Stimulated activated CD8-positive, alpha-beta memory T cell treated with anti-CD3 and anti-CD28 coated beads, Interleukin-2, amount 100 ng/mL, for 1 hour (primary cell): ENCODE results near the gene CD69.

Experiments used
- DNase-seq, 2 donors: peaks; one replicate each; pipeline ENCODE4 v3.0.0-alpha.2; 2020; ENCODE audit warnings: low read depth in 2 of 2

CD69 gene

DNA sequence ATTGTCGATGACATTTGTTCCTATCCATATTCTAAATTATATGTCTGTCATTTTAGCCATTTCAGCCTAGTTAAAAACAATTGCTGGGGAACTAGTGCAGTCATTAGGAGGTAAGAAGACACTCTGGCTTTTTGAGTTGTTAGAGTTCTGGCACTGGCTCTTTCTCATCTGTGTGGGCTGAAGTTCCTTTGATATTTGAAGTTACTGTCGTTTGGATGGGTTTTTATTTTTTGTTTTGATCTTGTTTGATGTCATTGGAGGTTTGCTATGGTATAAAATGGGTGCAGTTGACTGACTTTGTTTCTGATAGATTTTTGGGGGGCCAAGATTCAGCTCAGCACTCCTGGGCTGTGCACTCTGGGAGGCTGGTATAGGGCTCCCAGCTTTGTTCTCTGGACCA is 20.7 kb upstream of the CD69 start:
- DNase-seq = no peak

DNA sequence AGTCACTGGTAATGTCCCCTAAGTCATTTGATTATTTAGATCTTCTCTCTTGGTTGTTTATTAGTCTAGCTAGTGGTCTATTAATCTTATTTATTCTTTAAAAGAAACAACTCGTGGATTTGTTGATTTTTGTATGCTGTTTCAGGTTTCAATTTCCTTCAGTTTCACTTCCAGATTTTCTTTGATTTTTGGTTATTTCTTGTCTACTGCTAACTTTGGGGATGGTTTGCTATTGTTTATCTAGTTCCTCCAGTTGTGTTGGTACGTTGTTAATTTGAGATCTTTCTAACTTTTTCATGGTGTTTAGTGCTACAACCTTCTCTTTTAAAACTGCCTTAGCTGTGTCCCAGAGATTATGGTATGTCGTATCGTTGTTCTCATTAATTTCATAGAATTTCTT is 18.5 kb upstream of the CD69 start:
- DNase-seq = no peak

DNA sequence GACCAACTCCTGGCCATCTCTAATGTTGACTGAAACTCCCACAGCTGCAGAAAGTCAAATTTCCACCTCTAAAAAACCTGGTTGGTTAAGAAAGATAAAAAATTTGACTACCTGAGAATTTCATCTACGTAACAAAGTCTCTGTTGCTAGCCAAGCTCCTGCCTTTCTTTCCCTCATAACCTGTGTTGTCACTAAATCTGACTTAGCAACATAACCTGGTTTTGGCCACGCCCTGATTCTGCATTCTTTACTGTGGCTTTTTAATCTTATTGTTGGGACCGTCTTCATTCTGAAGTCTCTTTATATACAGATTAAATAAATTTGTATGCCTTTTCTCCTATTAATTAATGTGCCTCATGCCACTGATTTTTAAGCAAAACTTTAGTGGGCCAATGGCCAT is 16.1 kb upstream of the CD69 start:
- DNase-seq = no peak

DNA sequence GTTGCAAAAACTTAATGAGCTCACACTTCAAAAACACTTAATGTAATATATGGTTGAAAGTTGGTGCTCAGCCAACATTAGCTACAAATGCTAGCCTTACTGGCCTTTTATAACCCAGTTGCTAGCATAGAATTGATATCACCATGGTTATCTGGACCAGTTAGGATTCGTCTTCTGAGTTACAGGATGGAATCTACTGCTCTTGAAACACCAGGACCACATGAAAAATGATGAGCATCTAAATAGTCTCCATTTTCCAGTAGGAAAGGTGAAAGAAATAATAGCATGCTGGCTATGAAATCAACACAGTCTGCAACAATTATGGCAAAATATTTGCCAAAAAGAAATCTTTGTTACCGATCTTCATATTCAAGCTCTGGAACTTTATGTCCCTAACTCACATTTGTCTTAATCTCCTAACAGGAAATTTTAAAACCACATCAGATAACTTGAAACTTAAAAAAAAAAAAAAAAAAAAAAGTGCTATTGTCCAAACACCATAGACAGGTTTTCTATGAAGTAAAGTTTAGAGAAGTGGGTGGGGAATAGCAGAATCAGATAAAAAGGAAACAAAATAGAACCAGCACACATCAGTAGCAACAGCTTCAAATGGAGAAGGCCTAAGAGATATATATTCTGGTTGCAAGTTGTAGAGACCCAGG is 12.6 kb upstream of the CD69 start:
- DNase-seq = no peak

DNA sequence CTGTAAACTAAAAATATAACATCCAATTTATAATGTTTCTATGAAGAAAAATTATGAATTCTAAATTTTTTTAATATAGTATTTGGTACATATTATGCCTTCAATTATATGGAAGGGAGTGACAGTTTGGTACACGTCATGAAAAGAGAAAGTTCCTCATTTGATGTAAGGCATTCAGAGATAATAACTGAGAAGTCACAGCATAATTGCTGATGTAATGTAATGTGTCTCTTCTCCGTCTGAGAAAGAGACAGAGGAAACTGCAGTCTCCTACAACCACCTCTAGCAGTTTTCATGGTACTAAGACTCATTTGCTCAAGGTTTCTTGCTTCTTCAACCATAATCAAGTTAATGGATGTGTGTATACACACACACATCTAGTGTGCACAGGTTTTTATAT is 2.3 kb upstream of the CD69 start:
- DNase-seq = no peak

DNA sequence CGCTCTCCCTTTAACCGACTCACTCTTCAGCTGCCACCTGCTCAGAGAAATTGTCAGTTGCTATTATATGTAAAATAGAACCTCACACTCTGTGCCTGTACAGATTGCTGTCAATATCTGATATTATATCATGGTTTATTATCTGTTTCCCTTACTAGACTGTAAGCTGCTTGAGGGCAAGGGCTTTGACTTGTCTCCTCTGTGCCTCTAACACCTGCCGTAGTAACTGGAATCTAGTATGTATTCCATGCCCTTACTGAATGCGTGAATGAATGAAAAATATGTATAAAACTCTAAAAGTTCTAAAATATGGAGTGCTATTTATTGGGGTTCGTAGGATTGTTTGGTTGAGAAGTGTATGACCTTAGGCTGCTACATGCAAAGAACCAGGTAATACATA is 1.7 kb upstream of the CD69 start:
- DNase-seq = no peak

DNA sequence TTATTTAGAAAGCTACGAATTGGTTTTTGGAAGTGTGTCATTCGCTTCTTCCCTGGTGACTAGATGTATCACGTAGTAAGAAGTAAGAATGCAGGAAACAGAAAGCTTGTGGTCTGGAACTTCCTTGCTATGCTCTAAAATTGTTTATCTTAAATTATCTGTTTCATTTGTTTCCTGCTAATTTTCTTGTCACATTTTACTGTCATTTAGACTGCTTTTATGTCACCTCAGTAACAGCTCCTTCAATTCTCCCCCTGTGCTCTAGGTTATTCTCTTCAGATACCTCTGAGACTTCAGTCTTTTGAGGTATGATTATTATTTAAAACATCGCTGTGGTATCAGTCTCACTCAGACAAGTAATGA is 699 bp upstream of the CD69 start:
- no peak for DNase-seq

DNA sequence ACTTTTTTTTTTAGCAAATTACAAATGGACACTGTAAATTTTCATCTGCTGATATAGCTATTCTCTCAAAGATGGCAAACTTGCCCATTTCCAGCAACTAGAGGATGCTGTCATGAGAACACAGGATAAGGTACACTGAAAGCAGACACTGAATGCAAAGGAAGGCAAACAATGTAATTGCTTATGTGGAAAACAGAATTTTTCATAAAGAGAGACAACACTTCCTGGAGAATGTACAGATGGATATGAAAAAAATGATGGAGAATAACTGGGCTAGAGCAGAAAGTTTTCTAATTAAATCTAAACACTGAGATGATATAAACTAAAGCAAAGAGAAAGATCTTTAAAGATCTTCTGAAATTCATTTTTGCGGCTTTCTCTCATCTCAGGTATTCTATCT is 581 bp downstream of the CD69 start:
- no peak for DNase-seq

DNA sequence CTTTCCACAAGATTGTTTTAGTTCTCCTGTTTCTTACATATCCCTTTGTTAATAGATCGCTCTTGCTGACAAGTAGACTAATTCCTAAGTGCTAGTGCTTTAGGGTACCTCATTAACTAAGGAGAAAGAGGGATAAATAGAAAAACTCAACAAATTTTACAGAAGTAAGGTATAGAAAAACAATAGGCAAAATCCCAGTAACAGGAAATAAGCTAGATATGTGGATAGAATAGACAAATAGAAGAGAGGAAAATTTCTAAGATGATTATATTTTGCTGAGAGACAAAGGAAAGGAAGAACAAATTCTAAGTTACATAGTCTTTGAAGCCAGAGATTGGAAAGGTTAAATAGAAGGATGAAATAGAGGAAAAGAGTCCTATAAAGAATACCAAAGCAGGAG is 1.0 kb downstream of the CD69 start:
- DNase-seq = no peak

DNA sequence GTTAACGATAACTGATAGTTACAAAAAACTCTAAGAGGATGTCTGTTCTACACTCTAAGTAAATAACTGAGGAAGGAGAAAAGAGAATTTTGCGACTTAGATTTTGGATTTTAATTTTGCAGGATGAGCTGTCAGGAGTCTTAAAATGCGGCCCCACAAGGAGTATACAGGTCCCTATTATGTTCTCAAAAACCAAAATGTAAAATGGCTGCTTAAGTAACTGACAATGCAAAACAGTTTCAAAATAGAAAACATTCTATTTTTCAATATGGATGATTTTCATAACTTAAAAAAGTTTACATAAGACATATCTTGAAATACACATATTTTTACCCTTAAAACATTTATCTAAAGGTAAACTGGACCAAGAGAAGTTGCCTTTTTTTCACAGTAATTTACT is 2.6 kb downstream of the CD69 start:
- DNase-seq = no peak

DNA sequence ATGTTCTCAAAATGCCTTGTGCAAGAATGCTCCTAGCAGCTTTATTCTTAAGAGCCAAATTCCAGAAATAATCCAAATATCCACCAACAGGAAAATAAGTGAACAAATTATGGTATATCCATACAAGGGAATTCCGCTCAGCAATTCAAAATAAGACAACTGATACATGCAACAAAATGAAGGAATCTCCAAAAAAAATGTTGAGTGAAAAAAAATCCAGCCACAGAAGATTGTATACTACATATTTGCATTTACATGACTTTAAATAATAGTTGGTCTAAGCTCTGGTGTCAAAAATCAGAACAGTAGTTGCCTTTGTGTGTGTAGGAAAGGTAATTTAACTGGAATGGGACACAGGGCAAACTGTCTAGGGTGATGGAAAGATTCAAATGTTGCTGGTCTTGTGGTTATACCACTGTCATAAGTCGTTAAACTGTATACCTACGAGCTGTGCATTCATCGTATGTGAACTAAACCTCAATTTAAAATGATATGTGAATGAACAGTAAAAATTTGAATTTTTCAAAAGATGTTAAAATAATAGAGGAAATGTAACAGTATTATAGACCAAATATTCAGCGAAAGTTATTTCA is 3.2 kb downstream of the CD69 start:
- DNase-seq = no peak

DNA sequence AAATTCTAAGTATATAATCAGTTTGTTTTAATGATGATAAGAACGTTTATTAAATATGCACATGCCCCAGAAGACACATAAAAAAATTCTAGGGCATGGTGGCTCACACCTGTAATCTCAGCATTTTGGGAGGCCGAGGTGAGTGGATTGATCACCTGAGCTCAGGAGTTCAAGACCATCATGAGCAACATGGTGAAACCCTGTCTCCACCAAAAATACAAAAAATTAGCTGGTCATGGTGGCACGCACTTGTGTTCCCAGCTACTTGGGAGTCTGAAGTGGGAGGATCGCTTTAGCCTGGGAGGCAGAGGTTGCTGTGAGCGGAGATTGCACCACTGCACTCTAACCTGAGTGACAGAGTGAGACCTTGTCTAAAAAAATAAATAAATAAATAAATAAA is 4.0 kb downstream of the CD69 start:
- DNase-seq = no peak

DNA sequence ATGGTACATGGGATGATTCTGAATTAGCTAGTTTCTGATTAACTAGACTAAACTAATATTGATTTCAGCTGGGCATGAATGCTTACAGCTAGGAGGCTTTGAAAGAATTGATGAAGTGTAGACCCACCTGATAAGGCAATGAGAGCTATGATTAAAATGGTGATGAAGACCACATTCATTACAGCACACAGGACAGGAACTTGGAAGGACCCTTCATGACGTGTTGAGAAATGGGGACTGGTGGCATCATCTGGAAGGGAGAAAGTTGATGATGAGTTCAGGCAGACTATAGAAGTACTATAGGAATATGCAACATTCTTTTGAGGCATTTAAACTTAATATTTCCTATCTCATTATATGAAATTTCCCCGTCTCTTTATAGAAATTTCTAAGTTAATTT is 4.5 kb downstream of the CD69 start:
- no peak for DNase-seq

DNA sequence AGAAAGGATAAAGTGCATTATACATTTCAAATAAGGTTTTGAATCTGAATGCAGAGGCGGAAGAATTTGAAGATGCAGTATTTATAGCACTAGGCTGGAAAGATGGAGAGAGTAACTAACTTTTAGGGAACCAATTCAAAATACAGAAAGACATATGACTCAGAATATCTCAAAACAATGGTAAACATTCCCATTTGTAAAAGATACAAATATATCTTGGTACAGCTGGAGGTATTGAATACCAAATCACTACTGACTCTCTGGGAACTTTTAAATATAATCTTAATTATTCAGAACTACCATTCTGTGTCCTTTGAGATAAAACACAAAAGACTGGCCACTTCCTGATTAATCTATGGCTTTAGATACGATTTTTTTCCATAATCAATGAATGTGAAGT is 5.1 kb downstream of the CD69 start:
- DNase-seq = no peak

DNA sequence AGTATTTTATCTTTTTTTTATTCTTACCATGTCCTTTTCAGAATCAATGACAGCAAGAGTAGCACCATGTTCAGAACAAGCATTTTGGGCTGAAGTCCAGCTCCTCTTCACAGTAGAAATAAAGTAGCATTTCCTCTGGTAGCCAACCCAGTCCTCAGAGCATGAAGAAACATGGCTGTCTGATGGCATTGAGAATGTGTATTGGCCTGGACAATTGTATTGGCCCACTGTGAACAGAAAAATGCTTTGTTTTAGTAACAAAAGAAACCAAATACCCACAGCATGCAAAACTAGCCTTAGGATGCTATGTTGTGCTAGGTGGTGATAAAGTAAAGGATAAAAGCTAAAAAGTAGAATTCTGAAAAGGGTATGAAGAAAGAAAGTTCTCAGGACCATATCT is 5.7 kb downstream of the CD69 start:
- no peak for DNase-seq

DNA sequence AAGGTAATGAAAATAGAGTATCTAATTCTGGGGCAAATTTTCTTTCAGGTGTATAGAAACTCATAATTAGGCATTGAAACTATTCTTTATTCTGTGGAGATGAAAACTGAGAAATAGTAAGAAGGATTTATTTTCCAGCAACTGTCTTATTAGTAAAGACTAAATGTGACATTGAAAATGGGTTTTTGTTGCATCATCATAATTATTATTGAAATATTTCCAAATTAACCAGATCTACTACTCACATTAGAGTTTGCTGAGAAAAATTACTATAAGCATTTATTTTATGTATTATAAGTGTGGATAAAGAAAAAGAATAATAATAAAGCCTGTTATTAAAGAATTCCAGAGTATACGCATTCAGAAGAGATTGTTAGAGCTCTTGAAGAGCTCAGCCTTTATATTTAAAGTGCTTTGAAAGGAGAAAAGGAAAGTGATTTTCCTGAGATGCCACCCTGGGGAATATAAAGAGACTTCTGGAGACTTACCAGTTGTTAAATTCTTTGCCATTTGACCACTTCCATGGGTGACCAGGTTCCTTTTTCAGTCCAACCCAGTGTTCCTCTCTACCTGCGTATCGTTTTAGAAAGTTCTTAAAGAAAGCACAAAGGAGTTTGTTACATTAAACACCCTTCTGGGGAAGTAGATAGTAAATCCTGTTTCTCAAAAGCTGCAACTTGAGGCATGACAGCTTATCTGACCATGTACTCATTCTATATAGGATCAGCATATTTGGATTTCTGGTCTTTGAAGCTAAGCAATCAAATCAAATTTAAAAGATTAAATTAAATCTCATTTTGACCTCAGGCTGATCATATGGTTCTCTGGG is 6.4 kb downstream of the CD69 start:
- DNase-seq = no peak

DNA sequence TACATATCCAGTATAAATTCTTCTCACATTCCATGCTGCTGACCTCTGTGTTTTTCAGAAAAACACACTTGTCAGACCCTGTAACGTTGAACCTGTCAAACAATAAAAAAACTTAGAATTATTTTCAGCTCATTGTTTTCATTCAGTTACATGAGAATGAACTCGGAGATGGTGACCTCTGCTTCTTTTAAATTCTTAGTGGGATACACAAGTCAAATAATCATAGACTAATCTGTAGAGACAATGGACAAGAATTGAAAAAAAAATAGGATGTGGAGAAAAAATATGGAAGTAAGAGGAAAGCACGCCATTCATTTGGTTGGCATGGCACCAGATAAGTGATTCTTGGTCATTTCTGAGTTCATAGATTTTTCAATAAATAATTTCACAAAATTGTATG is 7.2 kb downstream of the CD69 start:
- DNase-seq = no peak

DNA sequence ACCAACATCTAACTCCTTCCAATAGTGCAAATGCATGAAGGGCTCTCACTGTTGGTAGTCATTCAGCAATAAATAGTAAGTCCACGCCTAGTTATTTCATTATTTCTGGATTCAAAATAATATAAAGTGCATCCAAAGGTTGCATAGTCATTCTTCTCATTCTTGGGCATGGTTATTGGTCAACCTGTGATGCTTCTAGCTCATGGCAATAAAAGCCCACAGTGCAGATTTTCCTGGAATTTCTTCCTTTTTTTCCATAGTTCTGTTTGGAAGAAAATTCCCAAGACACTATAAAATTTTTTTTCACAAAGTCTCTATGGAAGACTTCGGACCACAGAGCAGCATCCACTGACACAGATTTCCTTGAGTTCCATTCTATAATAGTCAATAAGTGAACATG is 7.6 kb downstream of the CD69 start:
- no peak for DNase-seq

DNA sequence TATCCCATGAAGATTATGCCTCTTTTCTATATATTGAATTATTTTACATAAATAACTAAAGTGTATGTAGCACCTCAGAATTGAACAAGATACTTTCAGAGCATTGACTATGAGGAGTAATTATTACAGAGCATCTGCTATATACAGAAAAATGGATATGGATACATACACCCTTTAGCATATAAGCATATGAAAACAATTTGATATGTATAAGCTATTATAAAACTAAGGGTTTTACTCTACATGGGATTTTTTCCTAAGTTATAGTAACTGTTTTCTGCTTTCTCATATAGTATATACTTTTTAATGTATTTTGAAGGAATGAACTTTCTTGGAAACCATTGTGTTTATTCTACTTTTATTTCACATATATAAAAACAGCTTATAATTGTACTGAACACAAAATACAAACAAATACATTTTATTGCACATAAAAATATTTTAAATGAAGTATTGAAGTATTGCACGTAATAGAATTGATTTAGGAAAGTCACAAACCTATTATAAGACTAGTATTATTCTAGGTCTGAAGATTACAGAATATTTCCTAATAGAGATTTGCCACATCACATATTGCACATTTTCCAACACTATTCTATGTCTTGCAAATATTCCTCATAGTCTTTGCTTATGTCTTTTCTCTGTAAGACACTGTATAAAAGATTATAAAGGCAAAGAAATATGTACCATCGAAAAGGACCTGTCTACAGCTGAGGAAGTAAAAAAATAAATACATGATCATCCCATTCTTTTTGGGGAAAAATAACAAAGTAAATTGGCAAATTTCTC is 8.4 kb downstream of the CD69 start:
- DNase-seq = no peak

DNA sequence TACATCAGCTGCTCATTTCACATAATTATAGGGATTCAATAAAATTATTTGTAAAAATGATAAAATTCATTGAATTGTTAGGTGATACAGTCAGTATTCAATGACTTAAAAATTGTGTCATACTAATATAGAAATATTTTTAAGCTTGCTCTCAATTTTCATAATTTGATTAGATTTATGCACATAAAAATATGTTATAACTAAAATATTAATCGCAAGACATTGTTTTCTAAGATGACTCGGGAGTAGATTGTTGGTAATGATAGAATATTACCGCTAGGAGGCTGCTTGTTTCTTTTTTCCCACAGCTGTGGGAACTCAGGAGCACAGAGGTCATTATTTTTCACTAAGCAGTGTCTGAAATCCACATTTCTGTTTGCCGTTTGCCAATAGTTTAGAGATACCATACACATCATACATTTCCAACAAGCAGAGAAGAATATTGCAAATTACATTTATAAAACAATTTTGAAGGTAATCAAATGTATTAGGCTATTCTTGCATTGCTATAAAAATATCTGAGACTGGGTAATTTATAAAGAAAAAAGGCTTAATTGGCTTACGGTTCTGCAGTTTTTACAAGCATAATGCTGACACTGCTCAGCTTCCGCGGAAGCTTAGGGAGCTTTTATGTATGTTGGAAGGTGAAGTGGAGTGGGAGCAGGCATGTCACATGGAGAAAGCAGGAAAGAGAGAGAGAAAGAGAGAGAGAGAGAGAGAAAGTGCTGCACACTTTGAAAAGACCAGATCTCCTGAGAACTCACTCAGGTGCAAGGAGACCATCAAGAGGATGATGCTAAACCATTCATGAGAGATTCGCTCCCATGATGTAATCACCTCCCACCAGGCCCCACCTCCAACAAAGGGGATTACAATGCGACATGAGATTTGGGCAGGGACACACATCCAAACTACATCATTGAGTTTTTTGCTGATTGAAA is 9.2 kb downstream of the CD69 start:
- peak in 1 of 2 donors; percentile 59 for DNase-seq
